A673 (cell line): Measurements from ENCODE around the gene SF3B3. TPM values are rescaled to one million over a fixed set of nuclear protein-coding genes. Genes with fewer than 3 reads are reported as not detected.

Source experiments
- BruUV-seq: library from RNA; stranded (reverse); fragments of 400-500 nt; replicated peaks from 2 replicates; lab custom pipeline; 2021; lab: Mats Ljungman, UMichigan
- CTCF ChIA-PET: fragments of 300-600 bp; sonication (Branson Sonifier 250); formaldehyde crosslinking; loops from one replicate; lab custom pipeline; 2022; ENCODE audit warnings: antibody characterized with exemption; lab: Charles Lee
- POLR2A ChIA-PET: fragments of 300-600 bp; sonication (Branson Sonifier 250); formaldehyde crosslinking; loops from one replicate; lab custom pipeline; 2022; ENCODE audit warnings: antibody characterized with exemption; ENCODE audit not compliant: low non-redundant PET; lab: Charles Lee
- DNase-seq: peaks from one replicate; pipeline ENCODE4 v3.0.0-alpha.2; 2015; ENCODE audit warnings: low spot score
- H3K27ac ChIP-seq: fragments of 200-600 bp; sonication (generic); 2 replicates; pipeline ENCODE4 v1.5.1; 2016; ENCODE audit warnings: mixed run types, low read depth, mild to moderate bottlenecking, mixed read lengths, antibody characterized with exemption, low read length; ENCODE audit not compliant: poor library complexity, severe bottlenecking
- H3K27me3 ChIP-seq: fragments of 200-600 bp; sonication (generic); replicated peaks from 2 replicates; pipeline ENCODE4 v1.6.1; 2017; ENCODE audit warnings: mixed run types, low read depth, mild to moderate bottlenecking, mixed read lengths, antibody characterized with exemption, low read length; ENCODE audit not compliant: insufficient read depth, poor library complexity
- H3K36me3 ChIP-seq: fragments of 200-600 bp; sonication (generic); 2 replicates; pipeline ENCODE4 v1.6.1; 2016; ENCODE audit warnings: mixed run types, mild to moderate bottlenecking, mixed read lengths, antibody characterized with exemption, low read length; ENCODE audit not compliant: insufficient read depth, poor library complexity, severe bottlenecking
- H3K4me1 ChIP-seq: fragments of 200-600 bp; sonication (generic); 2 replicates; pipeline ENCODE4 v1.6.1; 2017; ENCODE audit warnings: mixed run types, mild to moderate bottlenecking, mixed read lengths, antibody characterized with exemption, low read length; ENCODE audit not compliant: insufficient read depth, poor library complexity, severe bottlenecking
- H3K4me3 ChIP-seq: fragments of 200-600 bp; sonication (generic); 2 replicates; pipeline ENCODE4 v1.5.1; 2016; ENCODE audit warnings: low read depth, mixed run types, mild to moderate bottlenecking, mixed read lengths, low read length; ENCODE audit not compliant: poor library complexity, severe bottlenecking
- H3K9me3 ChIP-seq: fragments of 200-600 bp; sonication (generic); 2 replicates; pipeline ENCODE4 v1.6.1; 2016; ENCODE audit warnings: mixed run types, low read depth, mild to moderate bottlenecking, mixed read lengths, antibody characterized with exemption, low read length; ENCODE audit not compliant: poor library complexity, severe bottlenecking
- CTCF ChIP-seq: fragments of 300-800, 200-600 bp; sonication (generic); conservative IDR thresholded peaks from 2 replicates; pipeline ENCODE4 v1.5.1; 2017; ENCODE audit warnings: low read depth, mild to moderate bottlenecking, antibody characterized with exemption, low read length, moderate library complexity, mixed read lengths
- EZH2 ChIP-seq: fragments of 200-600 bp; sonication (generic); IDR thresholded peaks from 2 replicates; pipeline ENCODE4 v1.6.1; 2017; ENCODE audit warnings: borderline replicate concordance, low read depth, mild to moderate bottlenecking, mixed read lengths, antibody characterized with exemption, low read length; ENCODE audit not compliant: poor library complexity, severe bottlenecking
- intact Hi-C: fragments of 100-400 bp; cut with micrococcal nuclease; formaldehyde crosslinking; loops from one replicate; pipeline ENCODE4 v1.10.0; 2022; ENCODE audit not compliant: unreplicated experiment
- total RNA-seq: library from RNA; stranded (reverse); gene quantifications from 2 replicates; pipeline ENCODE4 v1.2.3, GENCODE V29; 2021

Gene SF3B3
- total RNA-seq, 1 experiment from 2014 or later: 571 TPM

DNA sequence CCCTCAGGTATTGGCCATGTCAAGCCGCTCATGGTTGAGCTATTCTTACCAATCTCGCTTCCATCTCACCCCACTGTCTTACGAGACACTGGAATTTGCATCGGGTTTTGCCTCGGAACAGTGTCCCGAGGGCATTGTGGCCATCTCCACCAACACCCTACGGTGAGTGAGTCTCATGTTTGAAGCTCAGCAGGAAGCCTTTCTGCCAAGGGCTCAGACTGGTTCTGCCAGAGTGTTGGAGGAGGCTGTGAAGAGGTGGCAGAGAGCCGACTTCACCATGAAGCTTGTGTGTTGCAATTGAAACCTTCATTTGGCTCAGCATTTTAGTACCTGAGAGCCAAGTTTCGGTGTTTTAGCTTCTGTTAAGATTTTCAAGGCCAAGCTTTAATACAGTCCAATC, 38.0 kb downstream of the SF3B3 start:
- Histone ChIP-seq H3K4me1 (no peaks in the 10 kb centered on the region), H3K9me3 (no peaks in the 10 kb centered on the region), H3K36me3 (peaks cover 99% of the 10 kb centered on the region), H3K27me3 (no peaks in the 10 kb centered on the region), H3K4me3 (no peak overlapping the region), H3K27ac (no peak overlapping the region)
- CTCF ChIA-PET: no interaction called here
- POLR2A ChIA-PET: no interaction called here
- no peak for DNase-seq
- no peak for TF ChIP-seq EZH2
- no peak for TF ChIP-seq CTCF
- BruUV-seq: no TSS peak
- intact Hi-C loops: loop anchor here (5.0 kb wide), 1 partner anchor 294 kb away; no protein-coding TSS in a partner anchor

DNA sequence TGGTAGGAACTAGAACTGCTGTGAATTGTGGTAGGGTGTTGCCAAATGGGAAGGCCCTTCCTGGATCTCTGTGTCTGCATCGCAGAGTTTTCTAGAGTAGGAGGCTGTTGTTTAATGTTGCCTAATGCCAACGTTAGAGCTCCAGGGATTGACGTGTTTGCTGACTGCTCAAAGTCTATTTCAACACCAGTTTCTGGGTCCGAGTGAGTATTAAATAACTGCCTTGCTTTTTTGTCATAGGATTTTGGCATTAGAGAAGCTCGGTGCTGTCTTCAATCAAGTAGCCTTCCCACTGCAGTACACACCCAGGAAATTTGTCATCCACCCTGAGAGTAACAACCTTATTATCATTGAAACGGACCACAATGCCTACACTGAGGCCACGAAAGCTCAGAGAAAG, 40.0 kb downstream of the SF3B3 start:
- Histone ChIP-seq H3K4me3 (no peak overlapping the region), H3K27ac (no peak overlapping the region), H3K27me3 (no peaks in the 10 kb centered on the region), H3K4me1 (no peaks in the 10 kb centered on the region), H3K9me3 (no peaks in the 10 kb centered on the region), H3K36me3 (peaks cover 99% of the 10 kb centered on the region)
- ChIA-PET POLR2A (no interaction called here), CTCF (no interaction called here)
- intact Hi-C loops: loop anchor here (5.0 kb wide), 1 partner anchor 296 kb away; no protein-coding TSS in a partner anchor
- TF ChIP-seq CTCF (no peak), EZH2 (no peak)
- no peak for DNase-seq
- BruUV-seq: no TSS peak

GRCh38 chr16:70565053-70565452, 41.4 kb downstream of the SF3B3 start:
- intact Hi-C loops: no loop called here
- no peak overlapping the region for H3K27ac ChIP-seq
- DNase-seq: no peak
- POLR2A ChIA-PET: no interaction called here
- H3K4me1 ChIP-seq: no peaks in the 10 kb centered on the region
- no peak overlapping the region for H3K4me3 ChIP-seq
- peaks cover 99% of the 10 kb centered on the region for H3K36me3 ChIP-seq
- H3K9me3 ChIP-seq: no peaks in the 10 kb centered on the region
- TF ChIP-seq EZH2 (no peak), CTCF (no peak)
- no TSS peak for BruUV-seq
- CTCF ChIA-PET: no interaction called here
- H3K27me3 ChIP-seq: no peaks in the 10 kb centered on the region
